DOHH2 (cell line): Measurements from ENCODE around the gene RELN.

Experiments
- H3F3A ChIP-seq: fragments of 200-600 bp; sonication (generic), shearing (Covaris generic); 2 replicates; pipeline ENCODE4 v1.6.0; 2016; ENCODE audit warnings: antibody characterized with exemption, mild to moderate bottlenecking; ENCODE audit not compliant: control insufficient read depth, insufficient read depth
- H3K27ac ChIP-seq: fragments of 200-600 bp; sonication (generic); 2 replicates; pipeline ENCODE4 v1.5.1; 2014; ENCODE audit warnings: low read depth, mild to moderate bottlenecking, low read length, moderate library complexity
- H3K27me3 ChIP-seq: fragments of 200-600 bp; sonication (generic); 2 replicates; pipeline ENCODE4 v1.6.1; 2014; ENCODE audit warnings: mild to moderate bottlenecking, low read length, mixed read lengths; ENCODE audit not compliant: control insufficient read depth
- H3K36me3 ChIP-seq: fragments of 200-600 bp; sonication (generic); 2 replicates; pipeline ENCODE4 v1.6.1; 2014; ENCODE audit warnings: mild to moderate bottlenecking, low read length, moderate library complexity, mixed read lengths; ENCODE audit not compliant: control insufficient read depth
- H3K4me1 ChIP-seq: fragments of 200-600 bp; sonication (generic); 2 replicates; pipeline ENCODE4 v1.6.1; 2014; ENCODE audit warnings: mild to moderate bottlenecking, low read length, mixed read lengths; ENCODE audit not compliant: control insufficient read depth
- H3K4me2 ChIP-seq: fragments of 200-600 bp; sonication (generic); 2 replicates; pipeline ENCODE4 v1.6.0; 2014; ENCODE audit warnings: mild to moderate bottlenecking, low read length, moderate library complexity
- H3K4me3 ChIP-seq: fragments of 200-600 bp; sonication (generic); 2 replicates; pipeline ENCODE4 v1.5.1; 2014; ENCODE audit warnings: mild to moderate bottlenecking, low read length, mixed read lengths
- H3K79me2 ChIP-seq: fragments of 200-600 bp; sonication (generic); 2 replicates; pipeline ENCODE4 v1.6.1; 2014; ENCODE audit warnings: mild to moderate bottlenecking, low read length, mixed read lengths; ENCODE audit not compliant: control insufficient read depth
- H3K9me2 ChIP-seq: fragments of 200-600 bp; sonication (generic); replicated peaks from 2 replicates; pipeline ENCODE4 v1.6.1; 2014; ENCODE audit warnings: mild to moderate bottlenecking, low read length, mixed read lengths; ENCODE audit not compliant: control insufficient read depth
- H3K9me3 ChIP-seq: fragments of 200-600 bp; sonication (generic); 2 replicates; pipeline ENCODE4 v1.6.1; 2014; ENCODE audit warnings: antibody characterized with exemption, low read length, mixed read lengths; ENCODE audit not compliant: control insufficient read depth, insufficient read depth
- H4K20me1 ChIP-seq: fragments of 200-600 bp; sonication (generic); 2 replicates; pipeline ENCODE4 v1.6.0; 2014; ENCODE audit warnings: low read depth, mild to moderate bottlenecking, antibody characterized with exemption, low read length, moderate library complexity; ENCODE audit not compliant: control insufficient read depth, insufficient read depth
- CTCF ChIP-seq: fragments of 200-600 bp; sonication (generic); IDR thresholded peaks from one replicate; pipeline ENCODE4 v1.5.1; 2014; ENCODE audit warnings: antibody characterized with exemption, mild to moderate bottlenecking, low read depth, low read length; ENCODE audit not compliant: poor library complexity, severe bottlenecking
- EZH2phosphoT487 ChIP-seq: fragments of 200-600 bp; sonication (generic); IDR thresholded peaks from 2 replicates; pipeline ENCODE4 v1.6.1; 2017; ENCODE audit warnings: borderline replicate concordance, mild to moderate bottlenecking, antibody characterized with exemption, low read length, moderate library complexity, mixed read lengths

Gene RELN

GRCh38 chr7:104024632-104025031 lies 35.2 kb upstream of the RELN start:
- no peak overlapping the region for H3K4me3 ChIP-seq
- H3K27ac ChIP-seq, result no peak overlapping the region
- no peaks in the 10 kb centered on the region for H3K27me3 ChIP-seq
- no peaks in the 10 kb centered on the region for H4K20me1 ChIP-seq
- H3K36me3 ChIP-seq, result no peaks in the 10 kb centered on the region
- no peak for TF ChIP-seq EZH2phosphoT487
- TF ChIP-seq CTCF, result no peak
- H3K4me1 ChIP-seq, result no peaks in the 10 kb centered on the region
- no peaks in the 10 kb centered on the region for H3K9me2 ChIP-seq
- H3K4me2 ChIP-seq, result no peak overlapping the region
- no peaks in the 10 kb centered on the region for H3F3A ChIP-seq
- H3K79me2 ChIP-seq, result no peaks in the 10 kb centered on the region
- H3K9me3 ChIP-seq, result peaks cover 6% of the 10 kb centered on the region; the same call in 1 of the 2 replicates

- TF ChIP-seq CTCF (no peak), EZH2phosphoT487 (no peak)
- no peaks in the 10 kb centered on the region for H3F3A ChIP-seq
Observed at GRCh38 chr7:104023100-104023499, 33.6 kb upstream of the RELN start.

GRCh38 chr7:104018425-104018824 lies 29.0 kb upstream of the RELN start:
- no peaks in the 10 kb centered on the region for H3K9me2 ChIP-seq
- H3K27me3 ChIP-seq, result no peaks in the 10 kb centered on the region
- H3K4me2 ChIP-seq, result no peak overlapping the region
- H4K20me1 ChIP-seq, result no peaks in the 10 kb centered on the region
- peaks cover 6% of the 10 kb centered on the region; the same call in 1 of the 2 replicates for H3K9me3 ChIP-seq
- no peaks in the 10 kb centered on the region for H3K36me3 ChIP-seq
- no peaks in the 10 kb centered on the region for H3F3A ChIP-seq
- H3K27ac ChIP-seq, result no peak overlapping the region
- H3K79me2 ChIP-seq, result no peaks in the 10 kb centered on the region
- no peaks in the 10 kb centered on the region for H3K4me1 ChIP-seq
- TF ChIP-seq EZH2phosphoT487 (no peak), CTCF (no peak)
- H3K4me3 ChIP-seq, result no peak overlapping the region

More at GRCh38 chr7:104023100-104023499, 33.6 kb upstream of the RELN start:
- no peak overlapping the region for H3K4me3 ChIP-seq
- no peaks in the 10 kb centered on the region for H3K79me2 ChIP-seq
- H3K9me2 ChIP-seq, result no peaks in the 10 kb centered on the region
- no peaks in the 10 kb centered on the region for H4K20me1 ChIP-seq
- H3K4me2 ChIP-seq, result no peak overlapping the region
- no peaks in the 10 kb centered on the region for H3K4me1 ChIP-seq
- no peaks in the 10 kb centered on the region for H3K27me3 ChIP-seq
- H3K27ac ChIP-seq, result no peak overlapping the region
- H3K9me3 ChIP-seq, result peaks cover 6% of the 10 kb centered on the region; the same call in 1 of the 2 replicates
- H3K36me3 ChIP-seq, result no peaks in the 10 kb centered on the region
